ENCODE data around the gene PALMD. TPM values are rescaled to one million over a fixed set of nuclear protein-coding genes. Genes with fewer than 3 reads are reported as not detected.

Gene PALMD
- total RNA-seq, 2 experiments from 2014 or later = not detected

GRCh38 chr1:99707535-99708142 is 61.7 kb downstream of the PALMD start:
- POLR2A ChIA-PET = no interaction called here
- Mint-ChIP-seq H3K27ac (no peak overlapping the region), H3K27me3 (no peaks in the 10 kb centered on the region), H3K36me3 (ENCODE audit: low read depth) (no peaks in the 10 kb centered on the region), H3K9me3 (ENCODE audit: low read depth) (no peaks in the 10 kb centered on the region), H3K4me1 (peaks cover 12% of the 10 kb centered on the region), H3K4me3 (no peak overlapping the region)
- DNase-seq (peak; percentile 79), ATAC-seq (peak; percentile 61)
- CTCF ChIA-PET = interaction anchor here (0.9 to 1.6 kb wide), 6 partner anchors 10 to 522 kb away, joined by 3 to 6 read pairs (median 3); no protein-coding TSS in a partner anchor
- intact Hi-C loops (cut with DNase I, micrococcal nuclease) = loop anchor here (1.0 to 10.0 kb wide), 5 partner anchors 223 to 959 kb away; no protein-coding TSS in a partner anchor

GRCh38 chr1:99710994-99711393 is 65.1 kb downstream of the PALMD start:
- Mint-ChIP-seq H3K4me3 (no peak overlapping the region), H3K36me3 (ENCODE audit: low read depth) (no peaks in the 10 kb centered on the region), H3K9me3 (ENCODE audit: low read depth) (no peaks in the 10 kb centered on the region), H3K27me3 (no peaks in the 10 kb centered on the region), H3K4me1 (no peaks in the 10 kb centered on the region), H3K27ac (no peak overlapping the region)
- DNase-seq = no peak
- POLR2A ChIA-PET = no interaction called here
- CTCF ChIA-PET = interaction anchor here (1.1 kb wide), 1 partner anchor 16 kb away, joined by 4 read pairs; no protein-coding TSS in a partner anchor
- intact Hi-C loops (cut with DNase I, micrococcal nuclease) = no loop called here
- ATAC-seq = no peak

DNA sequence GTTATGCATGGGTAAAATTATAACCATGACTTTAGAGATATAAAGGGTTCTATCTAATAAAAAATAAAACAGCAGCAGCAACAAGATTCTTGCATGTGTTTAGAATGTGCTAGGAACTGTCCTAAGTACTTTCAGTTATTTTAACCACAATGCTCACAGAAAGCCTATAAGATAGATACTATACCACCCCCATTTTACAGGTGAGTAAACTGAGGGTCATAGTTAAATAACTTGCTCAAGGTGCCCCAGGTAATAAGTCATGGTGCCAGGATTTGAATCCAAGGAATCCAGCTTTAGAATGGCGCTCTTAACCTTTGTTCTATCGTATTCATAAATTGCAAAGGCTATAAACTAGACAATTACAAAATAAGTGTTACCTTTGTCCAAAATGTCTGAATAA is 67.1 kb downstream of the PALMD start:
- Mint-ChIP-seq H3K4me1 (no peaks in the 10 kb centered on the region), H3K9me3 (ENCODE audit: low read depth) (no peaks in the 10 kb centered on the region), H3K36me3 (ENCODE audit: low read depth) (no peaks in the 10 kb centered on the region), H3K27me3 (no peaks in the 10 kb centered on the region), H3K27ac (no peak overlapping the region), H3K4me3 (no peak overlapping the region)
- ATAC-seq (no peak), DNase-seq (no peak)
- POLR2A ChIA-PET = no interaction called here
- CTCF ChIA-PET = interaction anchor here (0.6 kb wide), 1 partner anchor 10 kb away, joined by 3 read pairs; no protein-coding TSS in a partner anchor
- intact Hi-C loops (cut with DNase I, micrococcal nuclease) = no loop called here

DNA sequence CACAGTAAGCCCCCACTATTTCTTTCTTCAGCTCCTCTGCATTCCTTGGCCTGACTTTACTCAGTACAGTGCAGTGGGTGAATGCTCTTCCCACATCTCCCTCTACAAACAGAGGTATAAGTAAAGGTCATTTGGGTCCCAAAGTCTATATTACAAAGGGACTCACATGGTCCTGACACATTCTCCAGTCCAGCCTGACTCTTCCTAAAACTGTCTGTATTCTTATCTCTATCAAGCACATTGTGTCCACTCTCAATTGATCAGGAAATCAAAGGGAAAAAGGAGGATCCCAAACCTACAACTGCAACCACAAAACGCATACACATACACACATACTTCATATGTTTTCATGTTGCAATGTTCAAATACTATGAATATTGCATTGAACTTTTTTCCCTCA is 71.1 kb downstream of the PALMD start:
- intact Hi-C loops (cut with DNase I, micrococcal nuclease) = no loop called here
- H3K4me3 Mint-ChIP-seq = no peak overlapping the region
- no peak for ATAC-seq
- H3K27ac Mint-ChIP-seq = no peak overlapping the region
- H3K9me3 Mint-ChIP-seq (ENCODE audit: low read depth) = no peaks in the 10 kb centered on the region
- H3K27me3 Mint-ChIP-seq = no peaks in the 10 kb centered on the region
- no peaks in the 10 kb centered on the region for H3K4me1 Mint-ChIP-seq
- ChIA-PET CTCF (no interaction called here), POLR2A (no interaction called here)
- no peaks in the 10 kb centered on the region for H3K36me3 Mint-ChIP-seq (ENCODE audit: low read depth)
- no peak for DNase-seq

GRCh38 chr1:99723251-99723650 is 77.3 kb downstream of the PALMD start:
- Mint-ChIP-seq H3K36me3 (ENCODE audit: low read depth) (no peaks in the 10 kb centered on the region), H3K9me3 (ENCODE audit: low read depth) (no peaks in the 10 kb centered on the region), H3K27ac (no peak overlapping the region), H3K27me3 (no peaks in the 10 kb centered on the region), H3K4me1 (no peaks in the 10 kb centered on the region), H3K4me3 (no peak overlapping the region)
- ATAC-seq = no peak
- no peak for DNase-seq
- ChIA-PET CTCF (no interaction called here), POLR2A (no interaction called here)
- intact Hi-C loops (cut with DNase I, micrococcal nuclease) = no loop called here

GRCh38 chr1:99725996-99726395 is 80.1 kb downstream of the PALMD start:
- Mint-ChIP-seq H3K27ac (no peak overlapping the region), H3K4me1 (no peaks in the 10 kb centered on the region), H3K9me3 (ENCODE audit: low read depth) (no peaks in the 10 kb centered on the region), H3K4me3 (no peak overlapping the region), H3K27me3 (no peaks in the 10 kb centered on the region), H3K36me3 (ENCODE audit: low read depth) (peaks cover 1% of the 10 kb centered on the region)
- DNase-seq = no peak
- CTCF ChIA-PET = interaction anchor here (0.8 kb wide), 1 partner anchor 1550 kb away, joined by 3 read pairs; no protein-coding TSS in a partner anchor
- ATAC-seq = no peak
- intact Hi-C loops (cut with DNase I, micrococcal nuclease) = no loop called here
- POLR2A ChIA-PET = no interaction called here

- H3K4me3 Mint-ChIP-seq = no peak overlapping the region
- intact Hi-C loops (cut with DNase I, micrococcal nuclease) = no loop called here
- no peak for ATAC-seq
- H3K27ac Mint-ChIP-seq = no peak overlapping the region
- H3K36me3 Mint-ChIP-seq (ENCODE audit: low read depth) = peaks cover 1% of the 10 kb centered on the region
- no peak for DNase-seq
- H3K9me3 Mint-ChIP-seq (ENCODE audit: low read depth) = no peaks in the 10 kb centered on the region
- ChIA-PET CTCF (interaction anchor here (0.8 kb wide), 1 partner anchor 1550 kb away, joined by 3 read pairs; no protein-coding TSS in a partner anchor), POLR2A (no interaction called here)
- H3K27me3 Mint-ChIP-seq = no peaks in the 10 kb centered on the region
- no peaks in the 10 kb centered on the region for H3K4me1 Mint-ChIP-seq
These were observed 80.5 kb downstream of the PALMD start for GRCh38 chr1:99726407-99726806.

DNA sequence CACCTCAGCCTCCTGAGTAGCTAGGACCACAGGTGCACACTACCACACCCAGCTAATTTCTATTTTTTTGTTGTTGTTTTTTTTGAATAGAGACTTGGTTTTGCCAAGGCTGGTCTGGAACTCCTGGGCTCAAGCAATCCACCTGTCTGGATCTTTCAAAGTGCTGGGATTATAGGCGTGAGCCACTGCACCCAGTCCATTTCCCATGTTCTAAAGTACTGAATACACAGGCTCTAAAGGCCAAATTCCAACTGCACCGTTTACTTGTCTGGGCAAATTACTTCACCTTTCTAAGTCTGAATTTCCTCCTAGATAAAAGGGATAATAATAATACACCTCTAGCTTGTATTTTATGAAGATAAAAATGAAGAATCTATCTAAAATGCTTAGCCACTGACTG is 80.9 kb downstream of the PALMD start:
- Mint-ChIP-seq H3K9me3 (ENCODE audit: low read depth) (no peaks in the 10 kb centered on the region), H3K4me3 (no peak overlapping the region), H3K27ac (no peak overlapping the region), H3K27me3 (no peaks in the 10 kb centered on the region), H3K4me1 (no peaks in the 10 kb centered on the region), H3K36me3 (ENCODE audit: low read depth) (peaks cover 1% of the 10 kb centered on the region)
- POLR2A ChIA-PET = no interaction called here
- CTCF ChIA-PET = interaction anchor here (0.8 kb wide), 1 partner anchor 1551 kb away, joined by 3 read pairs; no protein-coding TSS in a partner anchor
- no peak for ATAC-seq
- intact Hi-C loops (cut with DNase I, micrococcal nuclease) = no loop called here
- DNase-seq = no peak

GRCh38 chr1:99727575-99728185 is 81.8 kb downstream of the PALMD start:
- peaks cover 1% of the 10 kb centered on the region for H3K36me3 Mint-ChIP-seq (ENCODE audit: low read depth)
- no peaks in the 10 kb centered on the region for H3K9me3 Mint-ChIP-seq (ENCODE audit: low read depth)
- intact Hi-C loops (cut with DNase I, micrococcal nuclease) = no loop called here
- CTCF ChIA-PET = interaction anchor here (0.9 to 1.7 kb wide), 2 partner anchors 24 to 42 kb away, joined by 4 to 5 read pairs; no protein-coding TSS in a partner anchor
- no peak for DNase-seq
- H3K4me3 Mint-ChIP-seq = no peak overlapping the region
- POLR2A ChIA-PET = no interaction called here
- no peak for ATAC-seq
- no peak overlapping the region for H3K27ac Mint-ChIP-seq
- H3K27me3 Mint-ChIP-seq = no peaks in the 10 kb centered on the region
- H3K4me1 Mint-ChIP-seq = no peaks in the 10 kb centered on the region

GRCh38 chr1:99728494-99729235 is 82.8 kb downstream of the PALMD start:
- POLR2A ChIA-PET = no interaction called here
- no peak for ATAC-seq

GRCh38 chr1:99731384-99731783 is 85.5 kb downstream of the PALMD start:
- Mint-ChIP-seq H3K9me3 (ENCODE audit: low read depth) (no peaks in the 10 kb centered on the region), H3K27ac (no peak overlapping the region), H3K4me1 (no peaks in the 10 kb centered on the region), H3K27me3 (peaks cover 2% of the 10 kb centered on the region), H3K4me3 (no peak overlapping the region), H3K36me3 (ENCODE audit: low read depth) (peaks cover 1% of the 10 kb centered on the region)
- peak; percentile 44 for ATAC-seq
- CTCF ChIA-PET = interaction anchor here (0.6 to 0.9 kb wide), 2 partner anchors 10 to 24 kb away, joined by 3 to 4 read pairs; no protein-coding TSS in a partner anchor
- intact Hi-C loops (cut with DNase I, micrococcal nuclease) = no loop called here
- DNase-seq = no peak
- POLR2A ChIA-PET = no interaction called here

More at GRCh38 chr1:99728494-99729235, 82.8 kb downstream of the PALMD start:
- peaks cover 1% of the 10 kb centered on the region for H3K36me3 Mint-ChIP-seq (ENCODE audit: low read depth)
- H3K27me3 Mint-ChIP-seq = peaks cover 2% of the 10 kb centered on the region
- no peak overlapping the region for H3K27ac Mint-ChIP-seq
- no peak for DNase-seq
- H3K9me3 Mint-ChIP-seq (ENCODE audit: low read depth) = no peaks in the 10 kb centered on the region
- intact Hi-C loops (cut with DNase I, micrococcal nuclease) = no loop called here
- no peak overlapping the region for H3K4me3 Mint-ChIP-seq
- CTCF ChIA-PET = interaction anchor here (0.9 to 1.7 kb wide), 5 partner anchors 8 to 43 kb away, joined by 3 to 9 read pairs (median 4); no protein-coding TSS in a partner anchor
- H3K4me1 Mint-ChIP-seq = no peaks in the 10 kb centered on the region
